SK-N-SH (cell line): Measurements from ENCODE around the gene NRCAM. TPM values are rescaled to one million over a fixed set of nuclear protein-coding genes. Genes with fewer than 3 reads are reported as not detected.

ENCODE experiments used
- CTCF ChIA-PET: fragments of 300-600, 350-600 bp; formaldehyde crosslinking; extraction: SDS; loops from one replicate; lab custom pipeline; 2021; lab: Yijun Ruan, JAX
- POLR2A ChIA-PET: fragments of 350-600 bp; sonication (Branson Sonifier 250); formaldehyde crosslinking; extraction: SDS; loops from one replicate; lab custom pipeline; 2020; ENCODE audit warnings: antibody characterized with exemption, inconsistent platforms; lab: Yijun Ruan, JAX
- DNase-seq: peaks from one replicate; pipeline ENCODE4 v3.0.0; 2012
- H2AFZ ChIP-seq: fragments of 200-600 bp; sonication (generic); 2 replicates; pipeline ENCODE4 v1.8.1; 2016; ENCODE audit warnings: antibody characterized with exemption, mild to moderate bottlenecking, low read depth
- H3F3A ChIP-seq: fragments of 200-600 bp; sonication (generic); replicated peaks from 2 replicates; pipeline ENCODE3; 2016; ENCODE audit warnings: antibody characterized with exemption, mild to moderate bottlenecking; ENCODE audit not compliant: insufficient read depth
- H3K27ac ChIP-seq, 2 experiments: fragments of 200-500 bp in 1 of 2; fragments of 200-600 bp in 1 of 2; sonication (Bioruptor generic) in 1 of 2; sonication (generic), shearing (Covaris generic) in 1 of 2; 2 replicates each; pipeline versions ENCODE4 v1.5.1 to v1.6.1; 2014 to 2016; ENCODE audit warnings: low read depth in 2 of 2, inconsistent platforms in 1 of 2, low read length in 1 of 2, mild to moderate bottlenecking in 1 of 2, mixed read lengths in 1 of 2
- H3K27me3 ChIP-seq: fragments of 200-600 bp; sonication (generic), shearing (Covaris generic); 2 replicates; pipeline ENCODE4 v1.6.1; 2016; ENCODE audit warnings: mixed run types; ENCODE audit not compliant: insufficient read depth
- H3K36me3 ChIP-seq, 2 experiments: fragments of 200-500 bp in 1 of 2; fragments of 200-600 bp in 1 of 2; sonication (Bioruptor generic) in 1 of 2; sonication (generic) in 1 of 2; replicated peaks in 1 of 2; 2 replicates each; pipeline versions ENCODE3 to v1.5.1; 2014 to 2016; ENCODE audit warnings: low read length in 1 of 2, mild to moderate bottlenecking in 1 of 2; ENCODE audit not compliant: insufficient read depth in 2 of 2, control insufficient read depth in 1 of 2
- H3K4me1 ChIP-seq, 2 experiments: fragments of 200-500 bp in 1 of 2; fragments of 200-600 bp in 1 of 2; sonication (Bioruptor generic) in 1 of 2; sonication (generic), shearing (Covaris generic) in 1 of 2; 2 replicates each; pipeline versions ENCODE4 v1.5.1 to v1.6.1; 2014 to 2016; ENCODE audit warnings: low read depth in 1 of 2, low read length in 1 of 2, mixed run types in 1 of 2; ENCODE audit not compliant: insufficient read depth in 2 of 2, control insufficient read depth in 1 of 2
- H3K4me2 ChIP-seq: fragments of 200-600 bp; sonication (generic), shearing (Covaris generic); 2 replicates; pipeline ENCODE4 v1.6.1; 2017; ENCODE audit warnings: mixed run types
- H3K4me3 ChIP-seq, 2 experiments: fragments of 200-500 bp in 1 of 2; fragments of 200-600 bp in 1 of 2; sonication (Bioruptor generic) in 1 of 2; sonication (generic), shearing (Covaris generic) in 1 of 2; 2 replicates each; pipeline versions ENCODE4 v1.5.1 to v1.8.1; 2014 to 2016; ENCODE audit warnings: low read depth in 2 of 2, inconsistent platforms in 1 of 2, low read length in 1 of 2, mild to moderate bottlenecking in 1 of 2, mixed read lengths in 1 of 2, moderate library complexity in 1 of 2
- H3K79me2 ChIP-seq: fragments of 200-600 bp; sonication (generic); 2 replicates; pipeline ENCODE4 v1.8.1; 2017; ENCODE audit warnings: mild to moderate bottlenecking; ENCODE audit not compliant: insufficient read depth
- H3K9ac ChIP-seq: fragments of 200-600 bp; sonication (generic); 2 replicates; pipeline ENCODE4 v1.6.1; 2017; ENCODE audit warnings: mixed run types
- H3K9me2 ChIP-seq: fragments of 200-600 bp; sonication (generic); 2 replicates; pipeline ENCODE4 v1.6.1; 2017; ENCODE audit warnings: mixed run types
- H3K9me3 ChIP-seq: fragments of 200-600 bp; sonication (generic); 2 replicates; pipeline ENCODE4 v1.6.1; 2017; ENCODE audit warnings: mixed run types, mild to moderate bottlenecking, moderate library complexity
- H4K20me1 ChIP-seq: fragments of 200-600 bp; sonication (generic); 2 replicates; pipeline ENCODE4 v1.6.1; 2017; ENCODE audit warnings: mild to moderate bottlenecking, mixed run types; ENCODE audit not compliant: insufficient read depth
- CHD2 ChIP-seq: fragments of 150-350 bp; IDR thresholded peaks from 2 replicates; pipeline ENCODE4 v1.6.1; 2018; ENCODE audit warnings: low read length; ENCODE audit not compliant: partially characterized antibody
- ELF1 ChIP-seq: IDR thresholded peaks from 2 replicates; pipeline ENCODE4 v1.4.0; 2012
- EP300 ChIP-seq, 2 experiments: IDR thresholded peaks; 2 replicates each; pipeline versions ENCODE4 v1.4.0 to v1.6.1; 2012; ENCODE audit warnings: borderline replicate concordance in 1 of 2, low read depth in 1 of 2, low read length in 1 of 2
- EZH2phosphoT487 ChIP-seq: fragments of 200-600 bp; sonication (generic); IDR thresholded peaks from 2 replicates; pipeline ENCODE4 v1.6.1; 2017; ENCODE audit warnings: low read depth, mixed run types, mild to moderate bottlenecking, antibody characterized with exemption, moderate library complexity, borderline replicate concordance
- FOSL2 ChIP-seq: IDR thresholded peaks from 2 replicates; pipeline ENCODE4 v1.4.0; 2012; ENCODE audit warnings: low read depth, mild to moderate bottlenecking, moderate library complexity, borderline replicate concordance
- FOXJ3 ChIP-seq: sonication (generic); formaldehyde crosslinking; IDR thresholded peaks from 2 replicates; pipeline ENCODE4 v1.5.1; 2020; ENCODE audit warnings: mild to moderate bottlenecking, missing genetic modification reagents
- GABPA ChIP-seq: IDR thresholded peaks from 2 replicates; pipeline ENCODE4 v1.4.0; 2012; ENCODE audit warnings: low read depth, mild to moderate bottlenecking
- GATA2 ChIP-seq: sonication (generic); formaldehyde crosslinking; IDR thresholded peaks from 2 replicates; pipeline ENCODE4 v1.5.0; 2020; ENCODE audit warnings: mild to moderate bottlenecking, missing genetic modification reagents
- JUND ChIP-seq: IDR thresholded peaks from 2 replicates; pipeline ENCODE4 v1.4.0; 2012
- MAX ChIP-seq: IDR thresholded peaks from 2 replicates; pipeline ENCODE4 v1.4.0; 2012; ENCODE audit warnings: low read depth
- MEF2A ChIP-seq: IDR thresholded peaks from 2 replicates; pipeline ENCODE4 v1.4.0; 2012; ENCODE audit warnings: low read depth, borderline replicate concordance
- MXI1 ChIP-seq: IDR thresholded peaks from 2 replicates; pipeline ENCODE4 v1.6.1; 2012; ENCODE audit warnings: mild to moderate bottlenecking, low read depth, low read length, improper control_type of control experiment
- NFIC ChIP-seq: IDR thresholded peaks from 2 replicates; pipeline ENCODE4 v1.4.0; 2012; ENCODE audit warnings: borderline replicate concordance
- PBX3 ChIP-seq: IDR thresholded peaks from 2 replicates; pipeline ENCODE4; 2012
- POLR2AphosphoS5 ChIP-seq: IDR thresholded peaks from 2 replicates; pipeline ENCODE4 v1.6.1; 2012; ENCODE audit warnings: low read depth, low read length
- RAD21 ChIP-seq: IDR thresholded peaks from 2 replicates; pipeline ENCODE4 v1.6.1; 2012; ENCODE audit warnings: mild to moderate bottlenecking, low read length
- RCOR1 ChIP-seq: fragments of 150-350 bp; IDR thresholded peaks from 2 replicates; pipeline ENCODE4 v1.6.1; 2017; ENCODE audit warnings: antibody characterized with exemption, low read length
- RFX5 ChIP-seq: IDR thresholded peaks from 2 replicates; pipeline ENCODE4 v1.6.1; 2012; ENCODE audit warnings: mild to moderate bottlenecking, improper control_type of control experiment, low read length
- RXRA ChIP-seq: IDR thresholded peaks from 2 replicates; pipeline ENCODE4 v1.4.0; 2012; ENCODE audit warnings: low read depth, mild to moderate bottlenecking, borderline replicate concordance
- SIN3A ChIP-seq: IDR thresholded peaks from 2 replicates; pipeline ENCODE4 v1.6.1; 2012; ENCODE audit warnings: low read depth, mild to moderate bottlenecking, low read length, moderate library complexity, borderline replicate concordance
- SMC3 ChIP-seq: IDR thresholded peaks from 2 replicates; pipeline ENCODE4 v1.6.1; 2012; ENCODE audit warnings: low read depth, low read length, improper control_type of control experiment
- TAF1 ChIP-seq: IDR thresholded peaks from 2 replicates; pipeline ENCODE4 v1.6.1; 2012; ENCODE audit warnings: low read depth, mild to moderate bottlenecking, low read length, moderate library complexity, borderline replicate concordance
- TCF12 ChIP-seq: IDR thresholded peaks from 2 replicates; pipeline ENCODE4 v1.4.0; 2012
- USF1 ChIP-seq: IDR thresholded peaks from 2 replicates; pipeline ENCODE4 v1.4.0; 2012; ENCODE audit warnings: low read depth, borderline replicate concordance
- USF2 ChIP-seq: fragments of 150-350 bp; IDR thresholded peaks from 2 replicates; pipeline ENCODE4 v1.6.1; 2017; ENCODE audit warnings: antibody characterized with exemption, low read length, low read depth, borderline replicate concordance
- YY1 ChIP-seq: IDR thresholded peaks from 2 replicates; pipeline ENCODE4 v1.4.0; 2012; ENCODE audit warnings: low read depth, mild to moderate bottlenecking
- whole genome bisulfite sequencing: methylation state at CpG from one replicate; pipeline ENCODE4 v1.1.6; 2017; ENCODE audit warnings: low lambda C conversion rate; 5-methylcytosine and 5-hydroxymethylcytosine counted together
- polyA plus RNA-seq, 3 experiments: library from polyadenylated mRNA; depleted of rRNA; stranded (reverse); fragments of >200 nt; gene quantifications; 2 replicates each; pipeline ENCODE4 v1.2.3, GENCODE V29; 2012
- TF ChIP-seq, protein P1 (sequence below): fragments of 200-600 bp; sonication (generic); IDR thresholded peaks from 2 replicates; pipeline ENCODE4 v1.6.1; 2017; ENCODE audit warnings: antibody characterized with exemption, mild to moderate bottlenecking, moderate library complexity

The NRCAM gene
- polyA plus RNA-seq, 1 of the 3 experiments (the other 2 are of a cell fraction) = 1.1 TPM

- Histone ChIP-seq H3K36me3 (no peaks in the 10 kb centered on the region), H3K27me3 (no peaks in the 10 kb centered on the region), H3K27ac (no peak overlapping the region), H3F3A (no peaks in the 10 kb centered on the region), H3K9ac (no peak overlapping the region), H3K9me3 (no peaks in the 10 kb centered on the region), H4K20me1 (no peaks in the 10 kb centered on the region), H3K79me2 (no peaks in the 10 kb centered on the region), H3K4me3 (no peak overlapping the region), H3K9me2 (no peaks in the 10 kb centered on the region), H3K4me1 (no peaks in the 10 kb centered on the region; a peak in 1 of 4 replicates), H2AFZ (no peak overlapping the region), H3K4me2 (no peak overlapping the region)
- no peak for DNase-seq
- POLR2A ChIA-PET = no interaction called here
- 88% methylated on average over 3 of the region's 3 CpGs for WGBS
- CTCF ChIA-PET = interaction anchor here (3.5 to 3.7 kb wide), 2 partner anchors 11 to 25 kb away, joined by 13 to 19 read pairs; no protein-coding TSS in a partner anchor
- TF ChIP-seq FOSL2 (no peak), RXRA (no peak), USF1 (no peak), SMC3 (no peak), JUND (no peak), RCOR1 (no peak), EP300 (IDR thresholded peaks at IDR 0.05; ENCODE audit: borderline replicate concordance in 1 of 2, low read depth in 1 of 2, low read length in 1 of 2) (no peak), TCF12 (no peak), RAD21 (no peak), MAX (no peak), POLR2AphosphoS5 (no peak), TAF1 (no peak), GATA2 (CRISPR knock-in tag) (no peak), YY1 (no peak)
- TF ChIP-seq, all 33 proteins: peak for 0
Measured at GRCh38 chr7:108120933-108121332, 335.3 kb downstream of the NRCAM start.

- H3K79me2 ChIP-seq = no peaks in the 10 kb centered on the region
- WGBS = 48% methylated on average over 3 of the region's 3 CpGs
- no peaks in the 10 kb centered on the region for H3K36me3 ChIP-seq
- H3F3A ChIP-seq = no peaks in the 10 kb centered on the region
- no peak overlapping the region for H3K4me2 ChIP-seq
- no peak overlapping the region for H3K4me3 ChIP-seq
- no peak for DNase-seq
- no peak overlapping the region for H3K27ac ChIP-seq
- H2AFZ ChIP-seq = no peak overlapping the region
- no peaks in the 10 kb centered on the region for H4K20me1 ChIP-seq
- no peaks in the 10 kb centered on the region for H3K9me3 ChIP-seq
- POLR2A ChIA-PET = no interaction called here
- H3K4me1 ChIP-seq = no peaks in the 10 kb centered on the region; a peak in 1 of 4 replicates
- CTCF ChIA-PET = interaction anchor here (0.7 to 3.7 kb wide), 4 partner anchors 10 to 26 kb away, joined by 3 to 19 read pairs (median 8); no protein-coding TSS in a partner anchor
- no peak overlapping the region for H3K9ac ChIP-seq
- H3K9me2 ChIP-seq = no peaks in the 10 kb centered on the region
- no peaks in the 10 kb centered on the region for H3K27me3 ChIP-seq
- no peak for TF ChIP-seq CHD2
- no peak for TF ChIP-seq USF2
- TF ChIP-seq ELF1 = no peak
- TF ChIP-seq TCF12 = no peak
- TF ChIP-seq, protein P1, sequence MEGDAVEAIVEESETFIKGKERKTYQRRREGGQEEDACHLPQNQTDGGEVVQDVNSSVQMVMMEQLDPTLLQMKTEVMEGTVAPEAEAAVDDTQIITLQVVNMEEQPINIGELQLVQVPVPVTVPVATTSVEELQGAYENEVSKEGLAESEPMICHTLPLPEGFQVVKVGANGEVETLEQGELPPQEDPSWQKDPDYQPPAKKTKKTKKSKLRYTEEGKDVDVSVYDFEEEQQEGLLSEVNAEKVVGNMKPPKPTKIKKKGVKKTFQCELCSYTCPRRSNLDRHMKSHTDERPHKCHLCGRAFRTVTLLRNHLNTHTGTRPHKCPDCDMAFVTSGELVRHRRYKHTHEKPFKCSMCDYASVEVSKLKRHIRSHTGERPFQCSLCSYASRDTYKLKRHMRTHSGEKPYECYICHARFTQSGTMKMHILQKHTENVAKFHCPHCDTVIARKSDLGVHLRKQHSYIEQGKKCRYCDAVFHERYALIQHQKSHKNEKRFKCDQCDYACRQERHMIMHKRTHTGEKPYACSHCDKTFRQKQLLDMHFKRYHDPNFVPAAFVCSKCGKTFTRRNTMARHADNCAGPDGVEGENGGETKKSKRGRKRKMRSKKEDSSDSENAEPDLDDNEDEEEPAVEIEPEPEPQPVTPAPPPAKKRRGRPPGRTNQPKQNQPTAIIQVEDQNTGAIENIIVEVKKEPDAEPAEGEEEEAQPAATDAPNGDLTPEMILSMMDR = no peak
- no peak for TF ChIP-seq RXRA
- no peak for TF ChIP-seq GABPA
- TF ChIP-seq MEF2A = no peak
- no peak for TF ChIP-seq MXI1
- TF ChIP-seq RFX5 = no peak
- no peak for TF ChIP-seq PBX3
- no peak for TF ChIP-seq SIN3A
- no peak for TF ChIP-seq NFIC
- TF ChIP-seq EZH2phosphoT487 = no peak
- no peak for TF ChIP-seq FOXJ3 (CRISPR knock-in tag)
- TF ChIP-seq MAX = no peak
Measured at GRCh38 chr7:108120196-108120595, 336.0 kb downstream of the NRCAM start.
